ENCODE data around the gene TRAFD1. TPM values are rescaled to one million over a fixed set of nuclear protein-coding genes. Genes with fewer than 3 reads are reported as not detected.
A peak's percentile ranks its signal among the peaks of the same experiment; 100 is the strongest.

TRAFD1 gene
- total and polyA plus RNA-seq, 9 of the 15 experiments (the other 6 are each of a cell fraction or from before 2014, with no cell fraction given) = 41.3 to 85.5 (median 54.5) TPM

DNA sequence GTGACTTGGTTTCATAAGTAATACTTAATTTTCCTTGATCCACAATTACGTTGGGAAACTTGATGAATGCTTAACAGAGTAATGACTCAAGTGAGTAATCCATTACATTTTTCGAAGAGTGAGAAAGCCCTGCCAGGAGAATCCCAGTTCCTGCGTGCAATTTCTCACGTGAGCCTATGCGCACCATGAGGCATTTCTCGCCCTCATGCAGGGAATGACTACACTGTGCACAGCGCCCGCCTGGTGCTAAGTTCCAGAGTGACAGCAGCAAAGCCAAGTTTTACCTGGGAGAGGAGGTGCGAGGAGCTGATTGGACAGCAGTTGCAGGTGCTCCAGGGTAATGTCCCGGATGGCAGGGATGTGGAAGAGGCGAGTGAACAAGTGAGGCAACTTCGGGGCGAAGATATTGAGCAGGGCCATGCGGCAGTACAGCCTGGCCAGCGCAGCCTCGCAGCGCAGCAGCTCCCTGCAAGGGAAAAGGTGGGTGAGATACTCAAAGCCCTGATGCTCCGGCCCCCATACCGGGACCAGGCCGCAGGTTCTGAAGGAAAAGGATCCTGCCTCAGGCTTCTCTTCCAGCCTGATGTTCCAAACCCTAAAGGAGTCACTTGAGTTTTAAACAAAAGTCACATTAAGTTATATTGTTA lies 69.4 kb downstream of the TRAFD1 start:
- Histone ChIP-seq H3K9me3 (replicated peaks; ENCODE audit: control insufficient read depth, insufficient read depth, low read depth, low read length) (no peaks in the 10 kb centered on the region), H3K36me3 (ENCODE audit: control insufficient read depth, insufficient read depth, low read length) (peaks cover 69% of the 10 kb centered on the region; the same call in 2 of the 3 replicates), H3K9ac (ENCODE audit: insufficient read depth in 1 of 2, low read depth in 2 of 2, low read length in 2 of 2) (peak overlapping the region in 1 of 2 experiments; percentile 66; a peak in 2 of 4 replicates), H2AFZ (ENCODE audit: low read depth, low read length) (no peak overlapping the region), H3K9me1 (ENCODE audit: control insufficient read depth, insufficient read depth, low read length) (no peaks in the 10 kb centered on the region), H3K4me1 (replicated peaks in 1 of 2; ENCODE audit: control insufficient read depth in 2 of 2, insufficient read depth in 2 of 2, low read length in 2 of 2) (peaks cover 0 to 3% of the 10 kb centered on the region in 2 experiments; a peak in 2 of 5 replicates), H3K4me3 (no peak overlapping the region), H3K79me2 (ENCODE audit: control insufficient read depth, insufficient read depth, low read length) (no peaks in the 10 kb centered on the region), H4K20me1 (replicated peaks; ENCODE audit: control insufficient read depth, insufficient read depth, low read length) (no peaks in the 10 kb centered on the region), H3K4me2 (ENCODE audit: insufficient read depth, low read length) (no peak overlapping the region), H3K27ac (ENCODE audit: extremely low read depth, low read depth, low read length) (no peak overlapping the region), H3K27me3 (ENCODE audit: control insufficient read depth in 2 of 2, insufficient read depth in 2 of 2, low read length in 2 of 2) (no peaks in the 10 kb centered on the region)
- ATAC-seq = no peak
- no TSS peak for BruUV-seq (replicated peaks)
- in situ Hi-C loops (cut with MboI) (loop anchor here (5.0 kb wide), 1 partner anchor 193 kb away; no protein-coding TSS in a partner anchor), intact Hi-C loops (cut with micrococcal nuclease) (no loop called here)
- TF ChIP-seq MCM3 (IDR thresholded peaks at IDR 0.05) (no peak), ILK (tag; IDR thresholded peaks at IDR 0.05; ENCODE audit: borderline replicate concordance, low read depth) (no peak), BCL6 (CRISPR knock-in tag; IDR thresholded peaks at IDR 0.05) (no peak), ZNF445 (CRISPR knock-in tag; IDR thresholded peaks at IDR 0.05; ENCODE audit: low read depth) (no peak), ZNF347 (CRISPR knock-in tag; IDR thresholded peaks at IDR 0.05; ENCODE audit: low read depth) (no peak), HDAC3 (IDR thresholded peaks at IDR 0.05; ENCODE audit: borderline replicate concordance, partially characterized antibody) (no peak), NCOA1 (IDR thresholded peaks at IDR 0.05; ENCODE audit: low read depth) (no peak), CHD2 (IDR thresholded peaks at IDR 0.05; ENCODE audit: low read depth, low read length) (no peak), KLF6 (CRISPR knock-in tag; IDR thresholded peaks at IDR 0.05; ENCODE audit: borderline replicate concordance) (no peak), ZFP91 (CRISPR knock-in tag; IDR thresholded peaks at IDR 0.05) (no peak), ZNF639 (CRISPR knock-in tag; conservative IDR thresholded peaks at IDR 0.05 in 1 of 2, IDR thresholded peaks at IDR 0.05 in 1 of 2) (no peak), RBM14 (IDR thresholded peaks at IDR 0.05; ENCODE audit: borderline replicate concordance, insufficient read depth, low read depth, low read length) (no peak), ZNF324 (CRISPR knock-in tag; IDR thresholded peaks at IDR 0.05) (no peak), LARP7 (IDR thresholded peaks at IDR 0.05) (no peak), ZBTB2 (IDR thresholded peaks at IDR 0.05) (no peak)
- 94% methylated on average over 20 of the region's 20 CpGs for WGBS (ENCODE audit: insufficient coverage, low coverage, missing lambda C conversion rate)
- POLR2A ChIA-PET = interaction anchor here (1.2 kb wide), 1 partner anchor 210 kb away, joined by 6 read pairs; no protein-coding TSS in a partner anchor
- no peak for FAIRE-seq
- DNase-seq (ENCODE audit: extremely low read depth in 1 of 4, low spot score in 3 of 4) = no peak
- CTCF ChIA-PET (ENCODE audit: low intra/inter-chr PET ratio) = no interaction called here
